Measurements from ENCODE around the gene RUBCN. TPM values are rescaled to one million over a fixed set of nuclear protein-coding genes. Genes with fewer than 3 reads are reported as not detected.

RUBCN gene
- total and polyA plus RNA-seq, 9 of the 15 experiments (the other 6 are each of a cell fraction or from before 2014, with no cell fraction given), result 8.4 to 24.0 (median 11.9) TPM

DNA sequence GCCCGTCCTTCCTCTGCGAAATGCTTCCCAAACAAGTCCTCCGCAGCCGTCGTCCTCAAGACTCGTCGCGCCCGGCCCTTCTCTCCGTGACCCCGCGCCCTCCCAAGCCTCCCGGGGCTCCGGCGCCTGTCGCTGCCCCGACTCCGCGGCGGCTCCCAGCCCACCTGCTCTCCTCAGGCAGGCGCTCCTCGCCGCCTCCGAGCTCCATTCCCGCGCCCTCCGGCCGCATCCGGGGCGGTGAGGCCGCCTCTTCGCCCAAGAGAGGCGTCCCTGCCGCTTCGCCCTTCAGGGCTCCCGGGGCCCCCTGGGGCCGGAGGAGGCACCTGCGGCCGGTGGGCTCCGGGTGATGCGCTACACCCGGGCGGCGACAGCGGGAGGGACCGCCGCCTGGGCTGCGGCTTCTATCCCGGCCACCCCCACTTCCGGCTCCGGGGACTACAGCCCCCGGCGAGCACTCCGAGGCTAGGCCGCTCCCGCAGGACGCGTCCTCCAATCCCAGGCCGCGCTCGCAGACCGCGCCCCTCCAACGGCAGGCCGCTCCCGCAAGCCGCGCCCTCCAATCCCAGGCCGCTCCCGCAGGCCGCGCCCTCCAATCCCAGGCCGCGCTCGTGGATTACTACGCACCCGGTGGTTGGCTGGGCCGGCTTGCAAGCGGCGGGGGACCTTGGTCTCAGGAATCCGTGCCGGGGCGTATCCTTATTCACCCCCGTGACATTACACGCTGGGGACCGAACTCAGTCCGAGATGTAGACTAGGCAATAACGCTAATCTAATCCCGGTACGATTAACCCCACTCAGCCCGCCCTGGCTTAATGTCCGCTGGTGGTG is at the start of gene RUBCN (continued):
- TF ChIP-seq ZNF668 (CRISPR knock-in tag; IDR thresholded peaks at IDR 0.05), result no peak
- TF ChIP-seq, protein P1, sequence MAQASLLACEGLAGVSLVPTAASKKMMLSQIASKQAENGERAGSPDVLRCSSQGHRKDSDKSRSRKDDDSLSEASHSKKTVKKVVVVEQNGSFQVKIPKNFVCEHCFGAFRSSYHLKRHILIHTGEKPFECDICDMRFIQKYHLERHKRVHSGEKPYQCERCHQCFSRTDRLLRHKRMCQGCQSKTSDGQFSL (CRISPR knock-in tag; IDR thresholded peaks at IDR 0.05), result peak; percentile 27; the same call in 1 of the 2 replicates
- TF ChIP-seq, protein P1 (tag; IDR thresholded peaks at IDR 0.05), result no peak
- TF ChIP-seq PTRF (tag; IDR thresholded peaks at IDR 0.05), result no peak
- 0 out of 2 replicates have a peak, but pooled peaks have one; percentile 52 for TF ChIP-seq NR1H2 (CRISPR knock-in tag; IDR thresholded peaks at IDR 0.05)
- TF ChIP-seq TEAD1 (CRISPR knock-in tag; IDR thresholded peaks at IDR 0.05), result 0 out of 4 replicates have a peak, but pooled peaks of 1 of the 2 experiments have one; percentile 7
- TF ChIP-seq, protein P2, sequence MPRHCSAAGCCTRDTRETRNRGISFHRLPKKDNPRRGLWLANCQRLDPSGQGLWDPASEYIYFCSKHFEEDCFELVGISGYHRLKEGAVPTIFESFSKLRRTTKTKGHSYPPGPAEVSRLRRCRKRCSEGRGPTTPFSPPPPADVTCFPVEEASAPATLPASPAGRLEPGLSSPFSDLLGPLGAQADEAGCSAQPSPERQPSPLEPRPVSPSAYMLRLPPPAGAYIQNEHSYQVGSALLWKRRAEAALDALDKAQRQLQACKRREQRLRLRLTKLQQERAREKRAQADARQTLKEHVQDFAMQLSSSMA (CRISPR knock-in tag; IDR thresholded peaks at IDR 0.05), result no peak
- TF ChIP-seq ZBTB7A (IDR thresholded peaks at IDR 0.05; ENCODE audit: borderline replicate concordance, control insufficient read depth, low read depth, low read length), result 0 out of 2 replicates have a peak, but pooled peaks have one; percentile 20
- TF ChIP-seq SIX5 (IDR thresholded peaks at IDR 0.05; ENCODE audit: borderline replicate concordance in 1 of 2, insufficient read depth in 1 of 2, low read depth in 1 of 2, low read length in 2 of 2), result peak; percentile 54 to 60; a peak in 3 of 4 replicates
- no peak for TF ChIP-seq MCM5 (IDR thresholded peaks at IDR 0.05; ENCODE audit: low read depth)
- TF ChIP-seq PML (IDR thresholded peaks at IDR 0.05; ENCODE audit: low read length), result peak; percentile 53; the same call in 1 of the 2 replicates
